ENCODE measurements around the gene PSTPIP1. TPM values are rescaled to one million over a fixed set of nuclear protein-coding genes. Genes with fewer than 3 reads are reported as not detected.

PSTPIP1 gene
- polyA plus RNA-seq, 2 of the 4 experiments (the other 2 are of a cell fraction): not detected

- TF ChIP-seq NPAS2 (CRISPR knock-in tag; IDR thresholded peaks at IDR 0.05; ENCODE audit: borderline replicate concordance) (no peak), ZFP36 (IDR thresholded peaks at IDR 0.05; ENCODE audit: borderline replicate concordance, partially characterized antibody) (no peak)
Measured at GRCh38 chr15:77039217-77039533, 44.2 kb downstream of the PSTPIP1 start (continued).

- no peak overlapping the region for H3K4me3 ChIP-seq
- H3K9me3 ChIP-seq: peaks cover 8% of the 10 kb centered on the region; the same call in 2 of the 3 replicates
- no peak overlapping the region for H3K27ac ChIP-seq
- TF ChIP-seq CEBPB (IDR thresholded peaks at IDR 0.05) (no peak), EHMT2 (IDR thresholded peaks at IDR 0.05; ENCODE audit: low read depth) (no peak), CBX2 (IDR thresholded peaks at IDR 0.05; ENCODE audit: borderline replicate concordance, low read depth) (no peak)
- FAIRE-seq (no peak), ATAC-seq (no peak), DNase-seq (ENCODE audit: low read depth in 1 of 2, low spot score in 1 of 2) (no peak)
- WGBS (ENCODE audit: missing lambda C conversion rate): no CpG with 5 or more reads among the region's 8 CpGs
- ChIA-PET CTCF (no interaction called here), POLR2A (no interaction called here)
- no peaks in the 10 kb centered on the region for H3K4me1 ChIP-seq
- no peak overlapping the region for H3K4me2 ChIP-seq
Measured at GRCh38 chr15:77039848-77040247, 44.9 kb downstream of the PSTPIP1 start.

- no peak for TF ChIP-seq ZC3H11A (IDR thresholded peaks at IDR 0.05)
- TF ChIP-seq FOSB (CRISPR knock-in tag; IDR thresholded peaks at IDR 0.05): no peak
- TF ChIP-seq SREBF2 (IDR thresholded peaks at IDR 0.05): no peak
- TF ChIP-seq KDM5A (IDR thresholded peaks at IDR 0.05): no peak
- no peak for TF ChIP-seq EHMT2 (IDR thresholded peaks at IDR 0.05; ENCODE audit: low read depth)
- TF ChIP-seq CEBPB (IDR thresholded peaks at IDR 0.05): no peak
- TF ChIP-seq EHF (CRISPR knock-in tag; IDR thresholded peaks at IDR 0.05): no peak
- no peak for TF ChIP-seq RNF2 (IDR thresholded peaks at IDR 0.05; ENCODE audit: borderline replicate concordance, low read depth)
- Histone ChIP-seq H3K4me2 (no peak overlapping the region), H3K4me3 (no peak overlapping the region), H3K27ac (no peak overlapping the region), H3K9me3 (peaks cover 8% of the 10 kb centered on the region; the same call in 2 of the 3 replicates), H3K4me1 (no peaks in the 10 kb centered on the region)
- ATAC-seq (no peak), DNase-seq (ENCODE audit: low read depth in 1 of 2, low spot score in 1 of 2) (no peak), FAIRE-seq (no peak)
- ChIA-PET POLR2A (no interaction called here), CTCF (interaction anchor here (0.7 to 1.1 kb wide), 2 partner anchors 14 to 15 kb away, joined by 3 read pairs; no protein-coding TSS in a partner anchor)
- WGBS (ENCODE audit: missing lambda C conversion rate): 81% methylated on average over 5 of the region's 5 CpGs
Measured at GRCh38 chr15:77040673-77041072, 45.7 kb downstream of the PSTPIP1 start.

GRCh38 chr15:77042245-77042919, 47.5 kb downstream of the PSTPIP1 start:
- peaks cover 7% of the 10 kb centered on the region; the same call in 2 of the 3 replicates for H3K9me3 ChIP-seq
- H3K4me3 ChIP-seq: no peak overlapping the region
- 78% methylated on average over 8 of the region's 8 CpGs for WGBS (ENCODE audit: missing lambda C conversion rate)
- CTCF ChIA-PET: interaction anchor here (0.6 to 4.8 kb wide), 6 partner anchors 8 to 455 kb away, joined by 3 to 23 read pairs (median 4); no protein-coding TSS in a partner anchor
- H3K27ac ChIP-seq: no peak overlapping the region
- POLR2A ChIA-PET: no interaction called here
- FAIRE-seq (no peak), ATAC-seq (no peak), DNase-seq (ENCODE audit: low read depth in 1 of 2, low spot score in 1 of 2) (no peak)
- no peak overlapping the region for H3K4me2 ChIP-seq
- H3K4me1 ChIP-seq: no peaks in the 10 kb centered on the region
- TF ChIP-seq ESRRA (IDR thresholded peaks at IDR 0.05; ENCODE audit: borderline replicate concordance, low read length): no peak
- no peak for TF ChIP-seq HOXB5 (CRISPR knock-in tag; IDR thresholded peaks at IDR 0.05)
- TF ChIP-seq JUN (IDR thresholded peaks at IDR 0.05): no peak
- TF ChIP-seq E2F6 (IDR thresholded peaks at IDR 0.05; ENCODE audit: borderline replicate concordance, low read depth): no peak
- TF ChIP-seq BCL3 (IDR thresholded peaks at IDR 0.05): no peak
- TF ChIP-seq POLR2AphosphoS2 (conservative IDR thresholded peaks at IDR 0.05; ENCODE audit: low read length): no peak
- TF ChIP-seq HEYL (CRISPR knock-in tag; IDR thresholded peaks at IDR 0.05): no peak
- TF ChIP-seq HES2 (IDR thresholded peaks at IDR 0.05): no peak
- TF ChIP-seq REST (IDR thresholded peaks at IDR 0.05): no peak
